CD4-positive, alpha-beta T cell (primary cell): ENCODE measurements around the gene FXR2. TPM values are rescaled to one million over a fixed set of nuclear protein-coding genes. Genes with fewer than 3 reads are reported as not detected.
A peak's percentile ranks its signal among the peaks of the same experiment; 100 is the strongest.

Experiments
- ATAC-seq: fragments of 200-7000 bp; cut with Tn5 transposase; one replicate; pipeline ENCODE4 v1.10.0; 2022; ENCODE audit warnings: mild to moderate bottlenecking; ENCODE audit not compliant: poor library complexity
- CTCF ChIA-PET: fragments of 350-600 bp; sonication (Branson Sonifier 250); formaldehyde crosslinking; loops from one replicate; lab custom pipeline; 2021; ENCODE audit warnings: antibody characterized with exemption, inconsistent platforms; lab: Charles Lee
- POLR2A ChIA-PET: fragments of 350-600 bp; sonication (Branson Sonifier 250); formaldehyde crosslinking; loops from one replicate; lab custom pipeline; 2021; ENCODE audit warnings: antibody characterized with exemption, inconsistent platforms; lab: Charles Lee
- DNase-seq, 14 experiments: peaks; one replicate each; pipeline ENCODE4 v3.0.0-alpha.2; 2013 to 2020; ENCODE audit warnings: mixed read lengths in 2 of 14
- H3K27ac ChIP-seq, 2 donors: one replicate each; pipeline versions ENCODE4 v1.5.1 to v1.7.0; 2013; ENCODE audit warnings: low read length in 2 of 2, low read depth in 1 of 2, mild to moderate bottlenecking in 1 of 2
- H3K27me3 ChIP-seq, 2 experiments: 1 replicate in 1 of 2; 2 replicates in 1 of 2; pipeline versions ENCODE4 v1.6.1 to v1.7.0; 2013; ENCODE audit warnings: low read length in 2 of 2, control low read depth in 1 of 2, mild to moderate bottlenecking in 1 of 2, moderate library complexity in 1 of 2; ENCODE audit not compliant: insufficient read depth in 2 of 2, control insufficient read depth in 1 of 2
- H3K36me3 ChIP-seq: one replicate; pipeline ENCODE4 v1.6.1; 2013; ENCODE audit warnings: low read length, control low read depth; ENCODE audit not compliant: insufficient read depth
- H3K4me1 ChIP-seq: one replicate; pipeline ENCODE4 v1.6.1; 2013; ENCODE audit warnings: low read length, control low read depth; ENCODE audit not compliant: insufficient read depth
- H3K4me3 ChIP-seq: one replicate; pipeline ENCODE4 v1.5.1; 2013; ENCODE audit warnings: mild to moderate bottlenecking, low read length, moderate library complexity
- H3K9me3 ChIP-seq, 2 experiments: 1 replicate in 1 of 2; 2 replicates in 1 of 2; pipeline versions ENCODE4 v1.6.1 to v1.7.0; 2013; ENCODE audit warnings: low read length in 2 of 2, mild to moderate bottlenecking in 2 of 2, control low read depth in 1 of 2, moderate library complexity in 1 of 2; ENCODE audit not compliant: control insufficient read depth in 1 of 2, insufficient read depth in 1 of 2
- H3K27ac Mint-ChIP-seq: one replicate; pipeline ENCODE4 v1.8.0; 2020; ENCODE audit warnings: mixed read lengths
- H3K27me3 Mint-ChIP-seq: one replicate; pipeline ENCODE4 v1.8.0; 2021; ENCODE audit warnings: mixed read lengths
- H3K36me3 Mint-ChIP-seq: one replicate; pipeline ENCODE4 v1.8.0; 2021; ENCODE audit warnings: low read depth, mixed read lengths
- H3K4me1 Mint-ChIP-seq: one replicate; pipeline ENCODE4 v1.8.0; 2021; ENCODE audit warnings: low read depth, mixed read lengths
- H3K4me3 Mint-ChIP-seq: one replicate; pipeline ENCODE4 v1.8.0; 2020; ENCODE audit warnings: mild to moderate bottlenecking, mixed read lengths
- H3K9me3 Mint-ChIP-seq: one replicate; pipeline ENCODE4 v1.8.0; 2020; ENCODE audit warnings: mixed read lengths
- intact Hi-C, 2 experiments: fragments of 100-400 bp; cut with DNase I in 1 of 2; cut with micrococcal nuclease in 1 of 2; formaldehyde crosslinking; loops; one replicate each; pipeline versions ENCODE4 v1.15.1 to v1.9.0; 2023 to 2025; cut with DNase I, micrococcal nuclease
- total RNA-seq, 174 experiments: library from RNA in 2 of 174; stranded (reverse) in 2 of 174; gene quantifications; one replicate each; pipeline ENCODE4 v1.2.3 and lab custom pipeline; 2021 to 2026
- TF ChIP-seq, protein P1 (sequence below): fragments of 200-600 bp; IDR thresholded peaks from one replicate; pipeline ENCODE4 v1.8.0; 2022; ENCODE audit warnings: antibody characterized with exemption, mild to moderate bottlenecking

The FXR2 gene
- total RNA-seq, 2 experiments from 2014 or later, result 20.6 to 22.5 TPM

DNA sequence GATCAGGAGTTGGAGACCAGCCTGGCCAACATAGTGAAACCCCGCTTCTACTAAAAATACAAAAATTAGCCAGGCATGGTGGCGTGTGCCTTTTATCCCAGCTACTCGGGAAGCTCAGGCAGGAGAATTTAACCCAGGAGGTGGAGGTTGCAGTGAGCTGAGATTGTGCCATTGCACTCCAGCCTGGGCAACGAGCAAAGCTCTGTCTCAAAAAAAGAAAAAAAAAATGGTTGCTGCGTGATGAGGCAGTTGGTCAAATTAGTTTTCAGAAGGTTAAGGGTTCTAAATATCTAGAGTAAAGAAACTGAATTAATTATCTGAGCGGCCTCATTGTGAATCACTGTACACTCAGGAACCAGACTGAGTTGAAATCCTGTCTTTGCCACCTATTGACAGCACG lies 38.7 kb downstream of the FXR2 start:
- Histone ChIP-seq H3K27ac (no peak overlapping the region), H3K4me3 (no peak overlapping the region), H3K4me1 (peaks cover 73% of the 10 kb centered on the region), H3K36me3 (peaks cover 63% of the 10 kb centered on the region), H3K9me3 (no peaks in the 10 kb centered on the region), H3K27me3 (no peaks in the 10 kb centered on the region)
- intact Hi-C loops, result no loop called here
- Mint-ChIP-seq H3K9me3 (no peaks in the 10 kb centered on the region), H3K36me3 (peaks cover 88% of the 10 kb centered on the region), H3K4me1 (peaks cover 81% of the 10 kb centered on the region), H3K27me3 (peaks cover 3% of the 10 kb centered on the region), H3K27ac (peak overlapping the region; percentile 99), H3K4me3 (peak overlapping the region; percentile 70)
- ATAC-seq (no peak), DNase-seq (no peak)
- ChIA-PET CTCF (interaction anchor here (0.7 kb wide), 1 partner anchor 112 kb away, joined by 3 read pairs; no protein-coding TSS in a partner anchor), POLR2A (interaction anchor here (0.6 to 7.0 kb wide), 8 partner anchors 9 to 139 kb away, joined by 3 to 143 read pairs (median 5); partner anchors contain the start of genes FXR2, MPDU1, SENP3 and TP53)
- TF ChIP-seq, protein P1, sequence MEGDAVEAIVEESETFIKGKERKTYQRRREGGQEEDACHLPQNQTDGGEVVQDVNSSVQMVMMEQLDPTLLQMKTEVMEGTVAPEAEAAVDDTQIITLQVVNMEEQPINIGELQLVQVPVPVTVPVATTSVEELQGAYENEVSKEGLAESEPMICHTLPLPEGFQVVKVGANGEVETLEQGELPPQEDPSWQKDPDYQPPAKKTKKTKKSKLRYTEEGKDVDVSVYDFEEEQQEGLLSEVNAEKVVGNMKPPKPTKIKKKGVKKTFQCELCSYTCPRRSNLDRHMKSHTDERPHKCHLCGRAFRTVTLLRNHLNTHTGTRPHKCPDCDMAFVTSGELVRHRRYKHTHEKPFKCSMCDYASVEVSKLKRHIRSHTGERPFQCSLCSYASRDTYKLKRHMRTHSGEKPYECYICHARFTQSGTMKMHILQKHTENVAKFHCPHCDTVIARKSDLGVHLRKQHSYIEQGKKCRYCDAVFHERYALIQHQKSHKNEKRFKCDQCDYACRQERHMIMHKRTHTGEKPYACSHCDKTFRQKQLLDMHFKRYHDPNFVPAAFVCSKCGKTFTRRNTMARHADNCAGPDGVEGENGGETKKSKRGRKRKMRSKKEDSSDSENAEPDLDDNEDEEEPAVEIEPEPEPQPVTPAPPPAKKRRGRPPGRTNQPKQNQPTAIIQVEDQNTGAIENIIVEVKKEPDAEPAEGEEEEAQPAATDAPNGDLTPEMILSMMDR, result no peak

DNA sequence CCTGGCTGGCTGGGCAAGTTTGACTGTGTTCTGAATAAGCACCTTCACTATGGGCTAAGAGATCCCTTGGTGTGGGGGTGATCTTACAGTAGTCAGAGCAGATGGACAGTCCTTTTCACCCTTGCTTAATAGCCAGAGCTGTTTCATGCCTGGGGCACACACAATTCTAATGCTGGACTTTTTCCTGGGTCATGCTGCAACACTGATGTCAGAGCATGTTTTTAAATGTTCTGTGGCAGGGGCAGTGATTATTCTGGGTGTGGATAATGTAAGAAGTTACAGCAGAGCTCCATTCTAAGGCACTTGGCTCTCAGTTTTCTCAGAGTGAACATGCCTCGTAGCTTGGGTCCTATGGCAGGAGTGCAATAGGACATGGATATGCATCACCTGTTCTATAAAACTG lies 39.2 kb downstream of the FXR2 start:
- CTCF ChIA-PET, result interaction anchor here (2.3 kb wide), 2 partner anchors 14 to 113 kb away, joined by 8 to 15 read pairs; partner anchors contain the start of gene WRAP53
- ATAC-seq, result no peak
- POLR2A ChIA-PET, result interaction anchor here (0.5 to 7.0 kb wide), 9 partner anchors 9 to 139 kb away, joined by 3 to 143 read pairs (median 5); partner anchors contain the start of genes FXR2, MPDU1, SENP3 and TP53
- Histone ChIP-seq H3K4me3 (no peak overlapping the region), H3K27ac (peak overlapping the region in 1 of 2 donors; percentile 38), H3K27me3 (no peaks in the 10 kb centered on the region), H3K36me3 (peaks cover 67% of the 10 kb centered on the region), H3K9me3 (no peaks in the 10 kb centered on the region), H3K4me1 (peaks cover 73% of the 10 kb centered on the region)
- Mint-ChIP-seq H3K27ac (peak overlapping the region; percentile 99), H3K36me3 (peaks cover 87% of the 10 kb centered on the region), H3K4me3 (peak overlapping the region; percentile 99), H3K9me3 (no peaks in the 10 kb centered on the region), H3K27me3 (peaks cover 3% of the 10 kb centered on the region), H3K4me1 (peaks cover 77% of the 10 kb centered on the region)
- TF ChIP-seq, protein P1, result no peak
- intact Hi-C loops, result no loop called here
- DNase-seq, result no peak

DNA sequence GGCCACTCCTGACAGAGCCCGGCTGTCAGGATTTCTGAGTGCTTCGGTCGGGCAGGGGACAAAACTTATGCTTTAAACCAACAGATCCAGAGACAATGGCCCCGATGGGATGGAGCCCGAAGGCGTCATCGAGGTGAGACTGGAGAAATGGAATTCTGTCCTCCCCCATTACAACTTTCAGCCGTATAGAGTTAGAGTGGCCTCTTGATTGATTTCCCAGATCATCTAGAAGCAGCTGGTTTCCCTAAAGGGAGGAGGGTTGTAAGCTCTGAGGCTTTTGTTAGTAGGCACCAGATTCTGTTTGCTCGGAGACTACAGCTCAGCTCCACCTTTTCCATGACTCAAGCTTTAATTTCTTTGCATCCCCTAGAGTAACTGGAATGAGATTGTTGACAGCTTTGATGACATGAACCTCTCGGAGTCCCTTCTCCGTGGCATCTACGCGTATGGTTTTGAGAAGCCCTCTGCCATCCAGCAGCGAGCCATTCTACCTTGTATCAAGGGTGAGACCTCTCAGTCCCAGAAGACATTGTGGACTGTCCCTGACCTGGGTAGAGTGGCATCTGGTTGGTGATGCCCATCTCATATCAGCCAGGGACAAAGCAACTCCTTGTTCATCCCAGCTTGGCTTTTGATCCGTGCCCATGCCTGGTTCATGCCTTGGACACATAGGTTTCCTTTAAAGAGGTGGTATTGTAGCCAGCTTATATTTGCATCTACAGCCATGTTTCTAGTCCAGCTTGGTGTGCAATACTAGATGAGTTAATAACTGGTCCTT lies 40.3 kb downstream of the FXR2 start:
- intact Hi-C loops, result loop anchor here (1.0 to 5.0 kb wide), 2 partner anchors 9 to 268 kb away; partner anchors contain the start of gene MPDU1 (in 1 of the 2)
- Histone ChIP-seq H3K27ac (peak overlapping the region; percentile 77 to 96), H3K4me1 (peaks cover 65% of the 10 kb centered on the region), H3K9me3 (no peaks in the 10 kb centered on the region), H3K27me3 (no peaks in the 10 kb centered on the region), H3K36me3 (peaks cover 76% of the 10 kb centered on the region), H3K4me3 (peak overlapping the region; percentile 100)
- ChIA-PET POLR2A (interaction anchor here (0.6 to 7.0 kb wide), 20 partner anchors 8 to 539 kb away, joined by 3 to 143 read pairs (median 4); partner anchors contain the start of genes CTDNEP1, DVL2, FXR2 and MPDU1), CTCF (interaction anchor here (0.9 to 2.4 kb wide), 4 partner anchors 14 to 137 kb away, joined by 3 to 15 read pairs (median 8); partner anchors contain the start of gene WRAP53)
- Mint-ChIP-seq H3K4me1 (peaks cover 65% of the 10 kb centered on the region), H3K36me3 (peaks cover 89% of the 10 kb centered on the region), H3K27ac (peak overlapping the region; percentile 99), H3K4me3 (peak overlapping the region; percentile 99), H3K9me3 (no peaks in the 10 kb centered on the region), H3K27me3 (peaks cover 3% of the 10 kb centered on the region)
- TF ChIP-seq, protein P1, result no peak
- DNase-seq, result no peak
- no peak for ATAC-seq
